Panc1 (cell line): ENCODE measurements around the gene C1orf167. TPM values are rescaled to one million over a fixed set of nuclear protein-coding genes. Genes with fewer than 3 reads are reported as not detected.

Experiments used
- ATAC-seq: fragments of 200-7000 bp; cut with Tn5 transposase; 2 replicates; pipeline ENCODE4 v1.9.1; 2020; ENCODE audit warnings: mild to moderate bottlenecking, moderate library complexity
- BruUV-seq: library from RNA; stranded (reverse); fragments of 400-500 nt; replicated peaks from 2 replicates; lab custom pipeline; 2021; lab: Mats Ljungman, UMichigan
- CTCF ChIA-PET: fragments of 300-600 bp; sonication (Branson Sonifier 250); formaldehyde crosslinking; loops from one replicate; lab custom pipeline; 2022; ENCODE audit warnings: antibody characterized with exemption; lab: Charles Lee
- POLR2A ChIA-PET: fragments of 300-600 bp; sonication (Branson Sonifier 250); formaldehyde crosslinking; loops from one replicate; lab custom pipeline; 2022; ENCODE audit warnings: antibody characterized with exemption; lab: Charles Lee
- DNase-seq: peaks from one replicate; pipeline ENCODE4 v3.0.0-alpha.2; 2010; ENCODE audit warnings: low read depth, low spot score
- H3K27ac ChIP-seq: 2 replicates; pipeline ENCODE4 v1.5.1; 2011; ENCODE audit warnings: mild to moderate bottlenecking, low read length, inconsistent platforms
- H3K27me3 ChIP-seq: fragments of 200-500 bp; sonication (Bioruptor generic); 2 replicates; pipeline ENCODE4 v1.6.0; 2014; ENCODE audit warnings: low read length, inconsistent platforms; ENCODE audit not compliant: control insufficient read depth, insufficient read depth
- H3K36me3 ChIP-seq: fragments of 200-500 bp; sonication (Bioruptor generic); 2 replicates; pipeline ENCODE4 v1.5.1; 2014; ENCODE audit warnings: inconsistent platforms, mild to moderate bottlenecking, low read length, moderate library complexity; ENCODE audit not compliant: control insufficient read depth, insufficient read depth
- H3K4me1 ChIP-seq: 2 replicates; pipeline ENCODE4 v1.5.1; 2011; ENCODE audit warnings: inconsistent platforms, mild to moderate bottlenecking, low read length, moderate library complexity; ENCODE audit not compliant: control insufficient read depth, insufficient read depth
- H3K4me3 ChIP-seq, 2 experiments: 2 replicates each; pipeline ENCODE4 v1.5.1; 2011 to 2012; ENCODE audit warnings: low read depth in 2 of 2, low read length in 2 of 2, mild to moderate bottlenecking in 2 of 2, inconsistent platforms in 1 of 2, moderate library complexity in 1 of 2
- H3K9me3 ChIP-seq: fragments of 200-500 bp; sonication (Bioruptor generic); 2 replicates; pipeline ENCODE4 v1.5.1; 2014; ENCODE audit warnings: low read depth, mild to moderate bottlenecking, inconsistent platforms, low read length, moderate library complexity; ENCODE audit not compliant: control insufficient read depth, insufficient read depth
- POLR2AphosphoS5 ChIP-seq: IDR thresholded peaks from 2 replicates; pipeline ENCODE4 v1.6.1; 2012; ENCODE audit warnings: mild to moderate bottlenecking, low read depth, low read length, moderate library complexity
- SIN3A ChIP-seq: IDR thresholded peaks from 2 replicates; pipeline ENCODE4 v1.6.1; 2012; ENCODE audit warnings: low read depth, mild to moderate bottlenecking, low read length, moderate library complexity, borderline replicate concordance; ENCODE audit not compliant: insufficient read depth
- TCF7L2 ChIP-seq: IDR thresholded peaks from 2 replicates; pipeline ENCODE4 v1.6.1; 2011; ENCODE audit warnings: mild to moderate bottlenecking, low read depth, low read length, inconsistent platforms
- in situ Hi-C: cut with HindIII; loops from 2 replicates; pipeline ENCODE4 v1.10.0; 2016; ENCODE audit warnings: low sequenced_read_pairs, low pct_unique_long_range_greater_than_20kb
- intact Hi-C: fragments of 100-400 bp; cut with micrococcal nuclease; formaldehyde crosslinking; loops from one replicate; pipeline ENCODE4 v1.10.0; 2022; ENCODE audit not compliant: unreplicated experiment
- total RNA-seq: library from RNA; stranded (reverse); gene quantifications from one replicate; pipeline ENCODE4 v1.2.1, GENCODE V29; 2021; ENCODE audit not compliant: unreplicated experiment
- TF ChIP-seq, protein P1 (sequence below): fragments of 450-650 bp; IDR thresholded peaks from 2 replicates; pipeline ENCODE4 v1.5.1; 2017; ENCODE audit warnings: mild to moderate bottlenecking
- TF ChIP-seq, protein P2 (sequence below), 2 experiments: IDR thresholded peaks; 2 replicates each; pipeline ENCODE4 v1.6.1; 2011 to 2012; ENCODE audit warnings: low read depth in 2 of 2, control low read depth in 1 of 2, low read length in 1 of 2, mild to moderate bottlenecking in 1 of 2, moderate library complexity in 1 of 2; ENCODE audit not compliant: insufficient read depth in 1 of 2

The C1orf167 gene
- total RNA-seq, 1 experiment from 2014 or later, result not detected

DNA sequence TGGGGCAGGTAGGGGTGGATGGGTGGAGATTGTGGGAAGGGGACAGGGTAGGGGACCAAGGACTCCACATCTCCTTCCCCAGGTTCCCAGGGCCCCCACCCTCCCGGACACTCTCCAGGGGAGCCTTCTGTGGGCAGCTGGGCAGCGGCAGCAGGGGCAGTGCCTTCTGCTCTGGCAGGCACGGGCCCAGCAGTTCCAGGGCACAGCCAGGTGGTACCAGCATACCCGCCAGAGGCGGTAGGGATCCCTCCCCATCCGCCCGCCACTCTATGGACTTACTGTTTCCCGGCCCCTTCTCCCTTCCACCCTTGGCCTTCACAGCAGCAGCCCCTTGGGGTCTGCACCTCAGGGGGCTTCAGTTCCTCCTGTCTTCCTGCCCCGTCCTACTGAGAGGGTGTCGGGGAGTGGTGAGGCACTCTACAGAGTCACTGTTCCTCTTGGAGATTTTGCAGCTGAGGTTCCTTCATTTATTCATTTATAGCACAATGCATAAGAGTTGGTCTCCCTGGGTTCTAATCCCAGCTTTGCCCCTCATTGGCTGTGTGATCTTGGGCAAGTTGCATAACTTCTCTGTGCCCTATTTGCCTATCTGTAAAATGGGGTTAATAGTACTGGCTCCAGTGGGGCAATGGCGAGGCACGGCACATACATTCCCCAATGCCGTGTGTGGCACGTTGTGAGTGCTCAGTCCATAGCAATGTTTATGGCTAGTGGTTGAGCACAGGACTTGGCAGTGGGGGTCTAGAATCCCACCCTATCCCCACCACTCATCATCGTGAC, 17.0 kb downstream of the C1orf167 start:
- H3K27ac ChIP-seq, result no peak overlapping the region
- intact Hi-C loops (no loop called here), in situ Hi-C loops (no loop called here)
- TF ChIP-seq, protein P1, sequence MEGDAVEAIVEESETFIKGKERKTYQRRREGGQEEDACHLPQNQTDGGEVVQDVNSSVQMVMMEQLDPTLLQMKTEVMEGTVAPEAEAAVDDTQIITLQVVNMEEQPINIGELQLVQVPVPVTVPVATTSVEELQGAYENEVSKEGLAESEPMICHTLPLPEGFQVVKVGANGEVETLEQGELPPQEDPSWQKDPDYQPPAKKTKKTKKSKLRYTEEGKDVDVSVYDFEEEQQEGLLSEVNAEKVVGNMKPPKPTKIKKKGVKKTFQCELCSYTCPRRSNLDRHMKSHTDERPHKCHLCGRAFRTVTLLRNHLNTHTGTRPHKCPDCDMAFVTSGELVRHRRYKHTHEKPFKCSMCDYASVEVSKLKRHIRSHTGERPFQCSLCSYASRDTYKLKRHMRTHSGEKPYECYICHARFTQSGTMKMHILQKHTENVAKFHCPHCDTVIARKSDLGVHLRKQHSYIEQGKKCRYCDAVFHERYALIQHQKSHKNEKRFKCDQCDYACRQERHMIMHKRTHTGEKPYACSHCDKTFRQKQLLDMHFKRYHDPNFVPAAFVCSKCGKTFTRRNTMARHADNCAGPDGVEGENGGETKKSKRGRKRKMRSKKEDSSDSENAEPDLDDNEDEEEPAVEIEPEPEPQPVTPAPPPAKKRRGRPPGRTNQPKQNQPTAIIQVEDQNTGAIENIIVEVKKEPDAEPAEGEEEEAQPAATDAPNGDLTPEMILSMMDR, result no peak
- no peak for TF ChIP-seq SIN3A
- TF ChIP-seq POLR2AphosphoS5, result no peak
- TF ChIP-seq, protein P2, sequence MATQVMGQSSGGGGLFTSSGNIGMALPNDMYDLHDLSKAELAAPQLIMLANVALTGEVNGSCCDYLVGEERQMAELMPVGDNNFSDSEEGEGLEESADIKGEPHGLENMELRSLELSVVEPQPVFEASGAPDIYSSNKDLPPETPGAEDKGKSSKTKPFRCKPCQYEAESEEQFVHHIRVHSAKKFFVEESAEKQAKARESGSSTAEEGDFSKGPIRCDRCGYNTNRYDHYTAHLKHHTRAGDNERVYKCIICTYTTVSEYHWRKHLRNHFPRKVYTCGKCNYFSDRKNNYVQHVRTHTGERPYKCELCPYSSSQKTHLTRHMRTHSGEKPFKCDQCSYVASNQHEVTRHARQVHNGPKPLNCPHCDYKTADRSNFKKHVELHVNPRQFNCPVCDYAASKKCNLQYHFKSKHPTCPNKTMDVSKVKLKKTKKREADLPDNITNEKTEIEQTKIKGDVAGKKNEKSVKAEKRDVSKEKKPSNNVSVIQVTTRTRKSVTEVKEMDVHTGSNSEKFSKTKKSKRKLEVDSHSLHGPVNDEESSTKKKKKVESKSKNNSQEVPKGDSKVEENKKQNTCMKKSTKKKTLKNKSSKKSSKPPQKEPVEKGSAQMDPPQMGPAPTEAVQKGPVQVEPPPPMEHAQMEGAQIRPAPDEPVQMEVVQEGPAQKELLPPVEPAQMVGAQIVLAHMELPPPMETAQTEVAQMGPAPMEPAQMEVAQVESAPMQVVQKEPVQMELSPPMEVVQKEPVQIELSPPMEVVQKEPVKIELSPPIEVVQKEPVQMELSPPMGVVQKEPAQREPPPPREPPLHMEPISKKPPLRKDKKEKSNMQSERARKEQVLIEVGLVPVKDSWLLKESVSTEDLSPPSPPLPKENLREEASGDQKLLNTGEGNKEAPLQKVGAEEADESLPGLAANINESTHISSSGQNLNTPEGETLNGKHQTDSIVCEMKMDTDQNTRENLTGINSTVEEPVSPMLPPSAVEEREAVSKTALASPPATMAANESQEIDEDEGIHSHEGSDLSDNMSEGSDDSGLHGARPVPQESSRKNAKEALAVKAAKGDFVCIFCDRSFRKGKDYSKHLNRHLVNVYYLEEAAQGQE (IDR thresholded peaks at IDR 0.05; ENCODE audit: insufficient read depth in 1 of 2, low read depth in 2 of 2, low read length in 1 of 2), result no peak
- TF ChIP-seq TCF7L2, result no peak
- no peaks in the 10 kb centered on the region for H3K36me3 ChIP-seq
- H3K27me3 ChIP-seq, result no peaks in the 10 kb centered on the region
- POLR2A ChIA-PET, result interaction anchor here (0.9 kb wide), 1 partner anchor 113 kb away, joined by 4 read pairs; no protein-coding TSS in a partner anchor
- no TSS peak for BruUV-seq
- no peak overlapping the region for H3K4me3 ChIP-seq
- DNase-seq, result no peak
- CTCF ChIA-PET, result no interaction called here
- no peaks in the 10 kb centered on the region for H3K4me1 ChIP-seq
- ATAC-seq, result no peak
- no peaks in the 10 kb centered on the region for H3K9me3 ChIP-seq

DNA sequence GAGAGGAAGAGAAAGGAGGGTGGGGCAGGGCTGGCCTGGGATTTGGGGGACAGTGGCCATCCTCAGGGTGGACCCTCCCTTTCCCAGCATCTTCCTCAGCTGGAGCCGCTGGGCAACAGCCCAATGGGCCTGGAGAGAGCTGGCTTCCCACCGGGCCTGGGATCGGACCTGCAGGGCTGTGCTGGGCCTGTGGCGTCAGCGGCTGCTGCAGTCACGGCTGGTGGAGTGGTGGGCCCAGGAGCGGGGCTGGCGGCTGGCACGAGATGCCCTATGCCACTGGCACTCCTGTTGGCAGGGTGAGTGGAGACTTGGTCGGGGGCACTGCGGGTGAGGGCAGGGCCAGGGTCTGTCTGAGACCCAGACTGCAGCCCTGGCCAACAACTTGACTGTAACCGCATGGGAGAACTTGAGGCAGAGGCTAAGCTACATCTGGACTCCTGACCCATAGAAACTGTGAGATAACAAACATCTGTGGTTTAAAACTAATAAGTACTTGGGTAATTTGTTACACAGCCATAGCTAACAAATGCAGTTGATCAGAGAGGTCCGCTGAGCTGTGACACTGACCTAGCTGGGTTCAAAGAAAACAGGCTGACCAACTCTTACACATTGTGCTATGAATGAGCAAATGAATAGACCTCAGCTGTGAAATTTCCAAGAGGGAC, 17.9 kb downstream of the C1orf167 start:
- ATAC-seq (no peak), DNase-seq (no peak)
- no peaks in the 10 kb centered on the region for H3K36me3 ChIP-seq
- in situ Hi-C loops (no loop called here), intact Hi-C loops (no loop called here)
- no peaks in the 10 kb centered on the region; the same call in 1 of the 2 replicates for H3K4me1 ChIP-seq
- TF ChIP-seq TCF7L2, result no peak
- TF ChIP-seq, protein P1, result no peak
- no peak for TF ChIP-seq SIN3A
- TF ChIP-seq, protein P2 (IDR thresholded peaks at IDR 0.05; ENCODE audit: insufficient read depth in 1 of 2, low read depth in 2 of 2, low read length in 1 of 2), result no peak
- no peak for TF ChIP-seq POLR2AphosphoS5
- no TSS peak for BruUV-seq
- H3K27me3 ChIP-seq, result no peaks in the 10 kb centered on the region
- no peak overlapping the region for H3K4me3 ChIP-seq
- H3K9me3 ChIP-seq, result no peaks in the 10 kb centered on the region
- POLR2A ChIA-PET, result no interaction called here
- CTCF ChIA-PET, result no interaction called here
- no peak overlapping the region for H3K27ac ChIP-seq
